ENCODE results near the gene C19orf12. TPM values are rescaled to one million over a fixed set of nuclear protein-coding genes. Genes with fewer than 3 reads are reported as not detected.

The C19orf12 gene
- total and polyA plus RNA-seq, 4 donors = 24.2 to 42.9 (median 36.3) TPM

GRCh38 chr19:29753190-29753933 lies 38.3 kb upstream of the C19orf12 start:
- WGBS (ENCODE audit: insufficient coverage) = 89% methylated on average over 11 of the region's 16 CpGs
- Histone ChIP-seq H3K4me3 (ENCODE audit: low read depth, low read length) (no peak overlapping the region), H3K27ac (ENCODE audit: low read depth, low read length) (no peak overlapping the region), H3K9me3 (ENCODE audit: control insufficient read depth, insufficient read depth, low read length) (no peaks in the 10 kb centered on the region), H3K36me3 (ENCODE audit: control insufficient read depth, insufficient read depth, low read length) (no peaks in the 10 kb centered on the region), H3K27me3 (ENCODE audit: control insufficient read depth, insufficient read depth, low read length) (no peaks in the 10 kb centered on the region), H3K4me1 (ENCODE audit: control insufficient read depth, insufficient read depth, low read length) (no peaks in the 10 kb centered on the region)
- DNase-seq (ENCODE audit: low read depth in 4 of 6, low spot score in 6 of 6) = no peak

GRCh38 chr19:29752450-29753025 lies 37.5 kb upstream of the C19orf12 start:
- DNase-seq (ENCODE audit: low read depth in 4 of 6, low spot score in 6 of 6) = no peak
- no peaks in the 10 kb centered on the region for H3K9me3 ChIP-seq (ENCODE audit: control insufficient read depth, insufficient read depth, low read length)
- no peak overlapping the region for H3K4me3 ChIP-seq (ENCODE audit: low read depth, low read length)
- H3K4me1 ChIP-seq (ENCODE audit: control insufficient read depth, insufficient read depth, low read length) = no peaks in the 10 kb centered on the region
- H3K27me3 ChIP-seq (ENCODE audit: control insufficient read depth, insufficient read depth, low read length) = no peaks in the 10 kb centered on the region
- no peaks in the 10 kb centered on the region for H3K36me3 ChIP-seq (ENCODE audit: control insufficient read depth, insufficient read depth, low read length)
- no peak overlapping the region for H3K27ac ChIP-seq (ENCODE audit: low read depth, low read length)
- WGBS (ENCODE audit: insufficient coverage) = 77% methylated on average over 9 of the region's 11 CpGs

GRCh38 chr19:29751932-29752331 lies 36.9 kb upstream of the C19orf12 start:
- no peak overlapping the region for H3K4me3 ChIP-seq (ENCODE audit: low read depth, low read length)
- DNase-seq (ENCODE audit: low read depth in 4 of 6, low spot score in 6 of 6) = no peak
- no peak overlapping the region for H3K27ac ChIP-seq (ENCODE audit: low read depth, low read length)
- no peaks in the 10 kb centered on the region for H3K4me1 ChIP-seq (ENCODE audit: control insufficient read depth, insufficient read depth, low read length)
- no peaks in the 10 kb centered on the region for H3K27me3 ChIP-seq (ENCODE audit: control insufficient read depth, insufficient read depth, low read length)
- H3K36me3 ChIP-seq (ENCODE audit: control insufficient read depth, insufficient read depth, low read length) = no peaks in the 10 kb centered on the region
- no peaks in the 10 kb centered on the region for H3K9me3 ChIP-seq (ENCODE audit: control insufficient read depth, insufficient read depth, low read length)
- 97% methylated on average over 3 of the region's 3 CpGs for WGBS (ENCODE audit: insufficient coverage)

- Histone ChIP-seq H3K4me1 (ENCODE audit: control insufficient read depth, insufficient read depth, low read length) (no peaks in the 10 kb centered on the region), H3K9me3 (ENCODE audit: control insufficient read depth, insufficient read depth, low read length) (no peaks in the 10 kb centered on the region), H3K4me3 (ENCODE audit: low read depth, low read length) (no peak overlapping the region), H3K27me3 (ENCODE audit: control insufficient read depth, insufficient read depth, low read length) (no peaks in the 10 kb centered on the region), H3K36me3 (ENCODE audit: control insufficient read depth, insufficient read depth, low read length) (no peaks in the 10 kb centered on the region), H3K27ac (ENCODE audit: low read depth, low read length) (no peak overlapping the region)
- 84% methylated on average over 3 of the region's 5 CpGs for WGBS (ENCODE audit: insufficient coverage)
- DNase-seq (ENCODE audit: low read depth in 4 of 6, low spot score in 6 of 6) = no peak
Measured at GRCh38 chr19:29750001-29750400, 34.9 kb upstream of the C19orf12 start.

GRCh38 chr19:29748996-29749849 lies 34.2 kb upstream of the C19orf12 start:
- WGBS (ENCODE audit: insufficient coverage) = 97% methylated on average over 2 of the region's 7 CpGs
- no peaks in the 10 kb centered on the region for H3K4me1 ChIP-seq (ENCODE audit: control insufficient read depth, insufficient read depth, low read length)
- H3K9me3 ChIP-seq (ENCODE audit: control insufficient read depth, insufficient read depth, low read length) = no peaks in the 10 kb centered on the region
- no peak overlapping the region for H3K4me3 ChIP-seq (ENCODE audit: low read depth, low read length)
- H3K27me3 ChIP-seq (ENCODE audit: control insufficient read depth, insufficient read depth, low read length) = no peaks in the 10 kb centered on the region
- no peaks in the 10 kb centered on the region for H3K36me3 ChIP-seq (ENCODE audit: control insufficient read depth, insufficient read depth, low read length)
- DNase-seq (ENCODE audit: low read depth in 4 of 6, low spot score in 6 of 6) = peak in 1 of 6 donors; percentile 81
- no peak overlapping the region for H3K27ac ChIP-seq (ENCODE audit: low read depth, low read length)

GRCh38 chr19:29745253-29745652 lies 30.2 kb upstream of the C19orf12 start:
- H3K4me1 ChIP-seq (ENCODE audit: control insufficient read depth, insufficient read depth, low read length) = no peaks in the 10 kb centered on the region
- H3K27ac ChIP-seq (ENCODE audit: low read depth, low read length) = no peak overlapping the region
- no peak overlapping the region for H3K4me3 ChIP-seq (ENCODE audit: low read depth, low read length)
- no peaks in the 10 kb centered on the region for H3K9me3 ChIP-seq (ENCODE audit: control insufficient read depth, insufficient read depth, low read length)
- H3K36me3 ChIP-seq (ENCODE audit: control insufficient read depth, insufficient read depth, low read length) = no peaks in the 10 kb centered on the region
- 68% methylated on average over 6 of the region's 6 CpGs for WGBS (ENCODE audit: insufficient coverage)
- no peak for DNase-seq (ENCODE audit: low read depth in 4 of 6, low spot score in 6 of 6)
- H3K27me3 ChIP-seq (ENCODE audit: control insufficient read depth, insufficient read depth, low read length) = no peaks in the 10 kb centered on the region

- no peaks in the 10 kb centered on the region for H3K27me3 ChIP-seq (ENCODE audit: control insufficient read depth, insufficient read depth, low read length)
- H3K9me3 ChIP-seq (ENCODE audit: control insufficient read depth, insufficient read depth, low read length) = no peaks in the 10 kb centered on the region
- no peaks in the 10 kb centered on the region for H3K36me3 ChIP-seq (ENCODE audit: control insufficient read depth, insufficient read depth, low read length)
- H3K4me3 ChIP-seq (ENCODE audit: low read depth, low read length) = no peak overlapping the region
- no peak overlapping the region for H3K27ac ChIP-seq (ENCODE audit: low read depth, low read length)
- DNase-seq (ENCODE audit: low read depth in 4 of 6, low spot score in 6 of 6) = no peak
- H3K4me1 ChIP-seq (ENCODE audit: control insufficient read depth, insufficient read depth, low read length) = no peaks in the 10 kb centered on the region
Measured at GRCh38 chr19:29743681-29744080, 28.6 kb upstream of the C19orf12 start.

GRCh38 chr19:29741776-29742175 lies 26.7 kb upstream of the C19orf12 start:
- no peaks in the 10 kb centered on the region for H3K36me3 ChIP-seq (ENCODE audit: control insufficient read depth, insufficient read depth, low read length)
- DNase-seq (ENCODE audit: low read depth in 4 of 6, low spot score in 6 of 6) = no peak
- no peaks in the 10 kb centered on the region for H3K4me1 ChIP-seq (ENCODE audit: control insufficient read depth, insufficient read depth, low read length)
- no peak overlapping the region for H3K4me3 ChIP-seq (ENCODE audit: low read depth, low read length)
- WGBS (ENCODE audit: insufficient coverage) = 52% methylated on average over 2 of the region's 5 CpGs
- H3K27me3 ChIP-seq (ENCODE audit: control insufficient read depth, insufficient read depth, low read length) = no peaks in the 10 kb centered on the region
- H3K9me3 ChIP-seq (ENCODE audit: control insufficient read depth, insufficient read depth, low read length) = no peaks in the 10 kb centered on the region
- H3K27ac ChIP-seq (ENCODE audit: low read depth, low read length) = no peak overlapping the region

GRCh38 chr19:29741226-29741625 lies 26.2 kb upstream of the C19orf12 start:
- H3K27ac ChIP-seq (ENCODE audit: low read depth, low read length) = no peak overlapping the region
- H3K9me3 ChIP-seq (ENCODE audit: control insufficient read depth, insufficient read depth, low read length) = no peaks in the 10 kb centered on the region
- WGBS (ENCODE audit: insufficient coverage) = 89% methylated on average over 10 of the region's 10 CpGs

More at GRCh38 chr19:29741226-29741625, 26.2 kb upstream of the C19orf12 start:
- no peaks in the 10 kb centered on the region for H3K4me1 ChIP-seq (ENCODE audit: control insufficient read depth, insufficient read depth, low read length)
- no peaks in the 10 kb centered on the region for H3K36me3 ChIP-seq (ENCODE audit: control insufficient read depth, insufficient read depth, low read length)
- DNase-seq (ENCODE audit: low read depth in 4 of 6, low spot score in 6 of 6) = no peak
- H3K4me3 ChIP-seq (ENCODE audit: low read depth, low read length) = no peak overlapping the region
- H3K27me3 ChIP-seq (ENCODE audit: control insufficient read depth, insufficient read depth, low read length) = no peaks in the 10 kb centered on the region

Data from spinal cord (tissue), 10 donors.